Panc1 (cell line): Measurements from ENCODE around the gene KCNB1.

Source experiments
- CTCF ChIP-seq: fragments of 450-650 bp; IDR thresholded peaks from 2 replicates; pipeline ENCODE4 v1.5.1; 2017; ENCODE audit warnings: mild to moderate bottlenecking
- SIN3A ChIP-seq: IDR thresholded peaks from 2 replicates; pipeline ENCODE4 v1.6.1; 2012; ENCODE audit warnings: low read depth, mild to moderate bottlenecking, low read length, moderate library complexity, borderline replicate concordance; ENCODE audit not compliant: insufficient read depth

- TF ChIP-seq SIN3A (no peak), CTCF (no peak)
Measured at GRCh38 chr20:49413677-49414076, 68.8 kb downstream of the KCNB1 start.
